Dendritic cell treated with granulocyte-macrophage colony-stimulating factor and Interleukin-4, amounts not matched to agents 40 ng/mL and 50 ng/mL, for 4 days (primary cell): ENCODE results near the gene IKZF1.
"Not testable (repeated sequence)": the region's sequence is repeated elsewhere in the genome, so short reads cannot be mapped to it uniquely, and the experiment has no call there.

Experiments used
- H3K27ac Mint-ChIP-seq: one replicate; pipeline ENCODE4 v1.8.0; 2022; ENCODE audit warnings: mild to moderate bottlenecking, mixed read lengths
- H3K27me3 Mint-ChIP-seq: one replicate; pipeline ENCODE4 v1.8.0; 2022; ENCODE audit warnings: mild to moderate bottlenecking, mixed read lengths
- H3K36me3 Mint-ChIP-seq: one replicate; pipeline ENCODE4 v1.8.0; 2022; ENCODE audit warnings: low read depth, mixed read lengths
- H3K4me1 Mint-ChIP-seq: one replicate; pipeline ENCODE4 v1.8.0; 2022; ENCODE audit warnings: low read depth, mixed read lengths
- H3K4me3 Mint-ChIP-seq: one replicate; pipeline ENCODE4 v1.8.0; 2022; ENCODE audit warnings: mild to moderate bottlenecking, moderate library complexity, mixed read lengths
- H3K9me3 Mint-ChIP-seq: one replicate; pipeline ENCODE4 v1.8.0; 2022; ENCODE audit warnings: mixed read lengths
- intact Hi-C: fragments of 100-400 bp; cut with micrococcal nuclease; formaldehyde crosslinking; loops from one replicate; pipeline ENCODE4 v1.15.0; 2022

IKZF1 gene

DNA sequence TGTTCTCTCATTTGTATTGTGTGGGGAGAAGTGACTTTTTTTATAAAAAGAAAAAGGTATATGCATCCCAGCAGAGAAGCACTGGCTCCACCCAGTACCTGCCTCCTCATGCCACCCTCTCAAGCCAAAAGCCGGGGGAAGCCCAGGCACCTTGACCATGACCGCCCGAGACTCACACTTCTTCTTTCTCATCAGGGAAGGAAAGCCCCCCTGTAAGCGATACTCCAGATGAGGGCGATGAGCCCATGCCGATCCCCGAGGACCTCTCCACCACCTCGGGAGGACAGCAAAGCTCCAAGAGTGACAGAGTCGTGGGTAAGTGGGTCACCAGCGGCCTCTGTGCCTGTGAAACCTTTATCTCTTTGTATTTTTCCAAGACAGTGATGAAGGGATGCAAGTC, 22.9 kb downstream of the IKZF1 start:
- H3K27ac Mint-ChIP-seq, result no peak overlapping the region
- H3K36me3 Mint-ChIP-seq, result peaks cover 94% of the 10 kb centered on the region
- no peaks in the 10 kb centered on the region for H3K9me3 Mint-ChIP-seq
- H3K27me3 Mint-ChIP-seq, result no peaks in the 10 kb centered on the region
- H3K4me3 Mint-ChIP-seq, result no peak overlapping the region
- intact Hi-C loops, result no loop called here
- H3K4me1 Mint-ChIP-seq, result peaks cover 38% of the 10 kb centered on the region

DNA sequence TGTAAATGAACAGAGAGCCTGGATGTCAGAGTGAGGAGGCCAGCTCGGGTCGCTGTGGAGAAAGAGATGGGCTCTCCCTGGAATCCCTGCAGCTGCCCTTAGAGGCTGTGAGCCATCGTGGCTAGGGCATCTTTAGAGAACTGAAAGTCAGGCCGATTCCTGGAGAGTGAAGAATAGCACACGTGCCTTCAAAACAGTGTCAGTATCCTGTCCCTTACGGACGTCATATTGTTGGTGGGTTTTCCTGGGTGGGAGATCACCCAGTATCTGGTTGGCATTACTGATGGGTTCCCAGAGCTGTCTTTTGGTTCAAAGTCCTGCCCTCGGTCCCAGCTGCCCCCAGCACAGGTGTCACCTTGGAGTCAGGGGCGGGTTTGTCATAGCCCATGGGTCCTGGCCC, 25.3 kb downstream of the IKZF1 start:
- peak overlapping the region; percentile 70 for H3K27ac Mint-ChIP-seq
- no peaks in the 10 kb centered on the region for H3K9me3 Mint-ChIP-seq
- intact Hi-C loops, result loop anchor here (5.0 kb wide), 1 partner anchor 38 kb away; no protein-coding TSS in a partner anchor
- peaks cover 42% of the 10 kb centered on the region for H3K4me1 Mint-ChIP-seq
- H3K36me3 Mint-ChIP-seq, result peaks cover 78% of the 10 kb centered on the region
- H3K27me3 Mint-ChIP-seq, result no peaks in the 10 kb centered on the region
- H3K4me3 Mint-ChIP-seq, result no peak overlapping the region

DNA sequence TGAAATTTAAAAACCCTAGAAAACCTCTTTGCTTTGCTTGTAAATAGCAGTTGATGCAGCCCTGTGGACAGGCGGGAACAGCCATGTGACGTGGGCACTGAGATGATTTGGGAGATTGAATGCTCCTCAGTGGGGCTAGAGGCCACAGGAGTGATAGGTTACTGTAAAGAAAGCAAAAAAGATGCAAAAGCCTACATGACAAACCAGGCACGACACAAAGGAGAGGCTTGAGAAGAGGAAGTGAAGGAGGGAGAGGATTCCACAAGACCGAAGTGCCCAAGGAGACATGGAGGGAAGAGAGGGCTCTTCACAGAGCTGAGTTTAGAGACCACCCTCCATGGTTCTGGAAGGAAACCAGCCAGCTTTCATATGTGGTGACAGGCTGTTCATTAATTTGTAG, 25.7 kb downstream of the IKZF1 start:
- Mint-ChIP-seq H3K36me3 (peaks cover 73% of the 10 kb centered on the region), H3K9me3 (no peaks in the 10 kb centered on the region), H3K4me1 (peaks cover 42% of the 10 kb centered on the region), H3K27ac (peak overlapping the region; percentile 70), H3K4me3 (peak overlapping the region; percentile 27), H3K27me3 (no peaks in the 10 kb centered on the region)
- intact Hi-C loops, result loop anchor here (5.0 kb wide), 1 partner anchor 37 kb away; no protein-coding TSS in a partner anchor

DNA sequence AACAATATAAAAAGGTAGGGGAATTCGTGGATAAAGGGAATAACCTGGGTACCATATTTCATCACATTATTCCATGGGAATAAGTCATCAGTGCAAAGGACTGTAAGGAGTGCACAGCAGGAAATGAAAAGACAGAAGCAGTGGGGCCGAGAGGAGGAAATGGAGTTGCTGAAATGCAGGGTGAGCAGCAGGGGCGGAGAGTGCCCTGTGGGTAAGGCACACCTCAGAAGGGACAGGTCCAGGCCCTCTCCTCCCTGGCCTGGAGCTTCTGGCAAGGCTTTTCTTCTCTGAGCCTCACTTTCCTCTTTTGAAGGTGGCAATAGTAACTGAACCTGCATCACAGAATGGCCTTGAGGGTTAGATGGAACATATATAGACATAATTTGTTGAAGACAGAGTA, 26.2 kb downstream of the IKZF1 start:
- Mint-ChIP-seq H3K27ac (peak overlapping the region; percentile 70), H3K4me1 (peaks cover 42% of the 10 kb centered on the region), H3K27me3 (no peaks in the 10 kb centered on the region), H3K4me3 (no peak overlapping the region), H3K36me3 (peaks cover 68% of the 10 kb centered on the region), H3K9me3 (no peaks in the 10 kb centered on the region)
- intact Hi-C loops, result loop anchor here (5.0 kb wide), 1 partner anchor 37 kb away; no protein-coding TSS in a partner anchor

DNA sequence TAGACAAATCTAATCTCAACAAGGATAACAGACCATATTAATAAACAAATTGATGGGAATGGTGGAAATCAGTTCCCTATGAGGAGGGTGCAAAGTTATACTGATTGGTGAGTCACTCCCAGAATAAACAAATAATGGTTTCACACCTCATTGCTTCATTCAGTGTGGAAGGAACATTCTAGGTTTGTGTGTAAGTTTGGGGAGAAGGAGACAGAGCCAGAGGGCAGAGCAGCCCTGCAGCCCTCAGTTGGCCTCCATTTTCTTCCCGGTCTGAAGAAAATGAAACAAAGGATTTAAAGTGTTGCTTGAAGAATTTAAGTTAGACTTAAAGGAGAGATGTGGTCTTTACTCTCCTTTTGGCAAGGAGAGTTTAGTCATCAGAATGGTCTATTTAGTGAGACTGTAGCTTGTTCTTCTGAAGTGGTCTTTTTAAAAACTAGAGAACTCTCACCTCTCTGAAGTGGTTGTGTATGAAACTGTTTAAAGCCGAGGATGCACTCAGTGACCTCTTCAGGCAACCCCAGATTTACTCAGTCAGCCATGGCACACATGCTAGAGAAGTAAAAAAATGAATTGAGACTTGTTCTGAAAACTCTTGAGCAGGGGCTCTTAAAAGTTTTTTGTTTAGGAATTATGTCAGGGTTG, 27.2 kb downstream of the IKZF1 start:
- H3K4me1 Mint-ChIP-seq, result peaks cover 42% of the 10 kb centered on the region

DNA sequence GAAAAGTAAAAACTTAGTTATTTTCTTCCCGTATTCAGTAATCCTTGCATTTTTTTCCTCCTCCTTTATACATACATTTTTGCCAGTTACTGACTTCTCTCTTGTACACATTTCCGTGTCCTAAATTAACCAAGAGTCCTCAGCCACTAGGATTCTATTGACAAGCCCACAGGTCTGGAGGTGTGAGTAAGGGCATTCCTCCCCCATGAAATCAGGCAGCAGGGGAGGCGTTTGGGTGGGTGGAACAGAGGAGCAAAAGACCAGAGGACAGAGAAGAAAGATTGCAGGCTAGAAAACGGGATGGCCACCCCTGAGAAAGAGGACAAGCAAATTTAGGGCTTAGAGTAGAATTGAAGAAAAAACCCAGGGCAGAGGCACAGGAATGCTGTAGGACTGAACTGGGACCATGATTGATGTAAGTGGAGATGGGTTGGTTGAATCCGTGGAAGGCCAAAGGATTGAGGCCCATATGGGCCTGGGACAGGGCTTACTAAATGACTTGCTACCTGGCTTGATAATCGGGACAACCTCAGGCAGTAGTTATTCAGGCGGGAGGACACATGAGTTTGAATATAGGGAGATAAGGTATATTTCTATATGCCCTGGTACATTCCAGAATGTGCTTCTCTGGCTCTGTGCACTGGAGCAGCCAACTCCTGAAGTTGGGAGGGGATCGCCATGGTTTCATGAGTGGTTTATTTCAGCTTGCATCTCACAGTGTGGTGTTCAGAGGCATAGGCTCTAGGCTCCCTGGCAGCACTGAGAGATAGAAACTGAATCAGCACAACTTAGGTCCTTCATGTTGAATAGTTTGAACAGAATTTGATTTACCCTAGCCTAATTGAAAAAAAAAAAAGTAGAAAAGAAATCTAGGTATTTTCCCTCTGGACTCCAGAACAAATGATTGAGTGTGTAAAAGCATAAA, 28.0 kb downstream of the IKZF1 start:
- no peaks in the 10 kb centered on the region for H3K9me3 Mint-ChIP-seq
- H3K27me3 Mint-ChIP-seq, result no peaks in the 10 kb centered on the region
- peaks cover 40% of the 10 kb centered on the region for H3K4me1 Mint-ChIP-seq
- H3K36me3 Mint-ChIP-seq, result peaks cover 50% of the 10 kb centered on the region
- no peak overlapping the region for H3K4me3 Mint-ChIP-seq
- peak overlapping the region; percentile 19 for H3K27ac Mint-ChIP-seq
- intact Hi-C loops, result loop anchor here (5.0 kb wide), 1 partner anchor 35 kb away; no protein-coding TSS in a partner anchor

More for the DNA sequence above, 27.2 kb downstream of the IKZF1 start:
- Mint-ChIP-seq H3K4me3 (no peak overlapping the region), H3K27me3 (no peaks in the 10 kb centered on the region), H3K27ac (peak overlapping the region; percentile 19), H3K9me3 (no peaks in the 10 kb centered on the region), H3K36me3 (peaks cover 59% of the 10 kb centered on the region)
- intact Hi-C loops, result loop anchor here (5.0 kb wide), 1 partner anchor 36 kb away; no protein-coding TSS in a partner anchor

DNA sequence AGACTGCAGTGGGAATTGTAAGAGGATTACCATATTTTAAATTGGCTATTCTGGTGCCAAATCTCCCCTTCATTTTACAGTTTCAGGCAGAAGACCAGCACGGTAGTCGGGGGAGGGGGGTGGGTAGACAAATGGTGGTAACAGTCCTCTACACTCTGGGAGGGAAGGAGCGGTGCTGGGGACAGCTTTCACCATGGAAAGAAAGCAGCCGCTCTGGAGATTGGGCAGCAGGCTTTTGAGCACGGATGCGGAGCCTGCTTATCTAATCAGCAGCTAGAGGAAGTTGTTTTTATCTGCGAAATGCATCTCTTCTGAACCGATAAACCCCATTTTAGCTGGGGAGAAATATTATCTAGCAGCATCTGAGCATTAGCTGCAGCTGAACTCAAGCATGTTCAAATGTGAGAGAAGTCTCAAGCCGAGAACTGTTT, 28.7 kb downstream of the IKZF1 start:
- Mint-ChIP-seq H3K4me1 (peaks cover 35% of the 10 kb centered on the region), H3K36me3 (peaks cover 43% of the 10 kb centered on the region), H3K27ac (no peak overlapping the region), H3K4me3 (no peak overlapping the region), H3K9me3 (no peaks in the 10 kb centered on the region), H3K27me3 (no peaks in the 10 kb centered on the region)
- intact Hi-C loops, result loop anchor here (5.0 kb wide), 1 partner anchor 34 kb away; no protein-coding TSS in a partner anchor

DNA sequence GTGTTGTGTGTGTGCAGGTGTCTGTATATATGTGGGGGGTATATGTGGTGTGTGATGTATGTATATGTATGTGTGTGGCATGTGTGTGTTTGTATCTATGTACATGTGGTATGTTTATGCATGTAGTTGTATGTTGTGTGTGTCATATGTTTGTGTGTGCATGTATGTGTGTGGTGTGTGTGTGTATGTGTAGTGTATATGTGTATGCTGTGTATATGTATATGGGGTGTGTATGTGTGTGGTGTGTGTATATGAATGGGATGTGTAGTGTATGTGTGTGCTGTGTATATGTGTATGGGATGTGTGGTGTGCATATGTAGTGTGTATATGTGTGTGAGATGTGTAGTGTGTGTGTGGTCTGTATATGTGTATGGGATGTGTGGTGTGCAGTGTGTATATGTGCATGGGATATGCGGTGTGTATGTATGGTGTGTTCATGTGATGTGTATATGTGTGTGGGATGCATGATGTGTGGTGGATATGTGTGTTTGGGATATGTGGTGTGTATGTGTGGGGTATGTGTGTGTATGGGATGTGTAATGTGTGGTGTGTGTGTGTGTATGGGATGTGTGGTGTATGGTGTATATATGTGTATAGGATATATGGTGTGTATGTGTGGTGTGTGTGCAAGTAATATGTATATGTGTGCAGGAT, 30.0 kb downstream of the IKZF1 start:
- H3K27me3 Mint-ChIP-seq, result no peaks in the 10 kb centered on the region
- intact Hi-C loops, result loop anchor here (5.0 kb wide), 1 partner anchor 33 kb away; no protein-coding TSS in a partner anchor
- peaks cover 33% of the 10 kb centered on the region for H3K36me3 Mint-ChIP-seq
- H3K9me3 Mint-ChIP-seq, result no peaks in the 10 kb centered on the region
- peaks cover 41% of the 10 kb centered on the region for H3K4me1 Mint-ChIP-seq
- no peak overlapping the region for H3K27ac Mint-ChIP-seq
- H3K4me3 Mint-ChIP-seq, result no peak overlapping the region

DNA sequence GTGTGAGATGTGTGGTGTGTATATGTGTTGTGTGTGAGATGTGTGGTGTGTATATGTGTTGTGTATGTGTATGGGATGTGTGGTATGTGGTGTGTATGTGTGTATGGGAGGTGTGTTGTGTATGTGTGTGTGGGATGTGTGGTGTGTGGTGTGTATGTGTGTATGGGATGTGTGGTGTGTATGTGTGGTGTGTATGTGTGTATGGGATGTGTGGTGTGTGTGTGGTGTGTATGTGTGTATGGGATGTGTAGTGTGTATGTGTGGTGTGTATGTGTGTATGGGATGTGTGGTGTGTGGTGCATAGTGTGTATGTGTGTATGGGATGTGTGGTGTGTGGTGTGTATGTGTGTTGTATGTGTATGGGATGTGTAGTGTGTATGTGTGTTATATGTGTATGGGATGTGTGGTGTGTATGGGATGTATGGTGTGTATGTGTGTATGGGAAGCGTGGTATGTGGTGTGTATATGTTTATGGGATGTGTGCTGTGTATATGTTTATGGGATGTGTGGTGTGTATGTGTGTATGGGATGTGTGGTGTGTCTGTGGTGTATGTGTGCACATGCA, 30.8 kb downstream of the IKZF1 start:
- H3K36me3 Mint-ChIP-seq, result peaks cover 24% of the 10 kb centered on the region
- H3K27me3 Mint-ChIP-seq, result no peaks in the 10 kb centered on the region
- H3K4me1 Mint-ChIP-seq, result peaks cover 41% of the 10 kb centered on the region
- no peak overlapping the region for H3K27ac Mint-ChIP-seq
- no peak overlapping the region for H3K4me3 Mint-ChIP-seq
- intact Hi-C loops, result no loop called here
- H3K9me3 Mint-ChIP-seq, result no peaks in the 10 kb centered on the region

DNA sequence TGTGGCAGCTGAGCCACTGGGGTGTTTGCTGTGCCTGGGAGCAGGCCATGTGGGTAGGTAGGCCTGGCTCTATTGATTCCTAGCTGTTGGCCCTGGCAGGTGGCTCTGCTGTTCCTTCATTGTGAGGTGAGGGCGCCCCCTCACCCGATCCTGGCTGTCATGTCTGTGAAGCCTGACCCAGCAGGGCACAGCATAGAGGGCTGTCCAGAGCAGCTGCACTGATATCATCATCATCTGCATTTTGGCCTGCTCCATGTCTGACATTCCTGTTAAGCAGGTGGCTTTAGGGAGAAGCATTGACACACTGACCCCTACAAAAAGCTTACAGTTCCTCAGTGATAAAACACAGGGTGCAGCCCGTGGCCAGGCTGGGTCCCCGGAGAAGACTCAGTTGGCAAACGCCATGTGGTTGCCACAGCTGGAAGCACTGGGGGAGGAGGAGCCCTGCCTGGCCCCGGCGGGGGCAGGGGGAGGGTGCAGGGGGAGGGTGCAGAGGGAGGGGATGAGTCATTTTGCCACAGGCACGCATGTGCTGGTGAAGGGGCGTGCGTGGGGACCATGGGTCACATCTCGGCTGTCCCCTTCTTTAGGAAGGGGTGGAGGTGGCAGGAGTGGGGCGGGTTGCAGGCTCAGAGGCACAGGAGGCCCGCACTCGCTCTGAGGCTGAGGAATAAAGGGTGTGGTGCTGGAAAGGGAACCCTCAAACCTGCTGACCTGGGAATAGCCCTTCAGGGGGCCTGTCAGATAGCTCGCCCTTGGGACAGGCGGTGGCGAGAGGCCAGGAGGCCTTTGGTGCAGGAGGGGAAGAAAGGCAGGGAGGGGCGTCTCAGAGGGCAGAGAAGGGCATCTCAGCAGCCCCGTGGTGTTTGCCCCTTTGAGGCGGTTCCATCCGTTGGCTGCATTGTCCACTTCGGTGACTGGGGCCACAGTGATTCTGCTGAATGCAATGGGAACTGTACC, 31.6 kb downstream of the IKZF1 start:
- Mint-ChIP-seq H3K27me3 (no peaks in the 10 kb centered on the region), H3K4me3 (no peak overlapping the region), H3K36me3 (peaks cover 18% of the 10 kb centered on the region), H3K9me3 (no peaks in the 10 kb centered on the region), H3K4me1 (peaks cover 40% of the 10 kb centered on the region), H3K27ac (no peak overlapping the region)
- intact Hi-C loops, result no loop called here

DNA sequence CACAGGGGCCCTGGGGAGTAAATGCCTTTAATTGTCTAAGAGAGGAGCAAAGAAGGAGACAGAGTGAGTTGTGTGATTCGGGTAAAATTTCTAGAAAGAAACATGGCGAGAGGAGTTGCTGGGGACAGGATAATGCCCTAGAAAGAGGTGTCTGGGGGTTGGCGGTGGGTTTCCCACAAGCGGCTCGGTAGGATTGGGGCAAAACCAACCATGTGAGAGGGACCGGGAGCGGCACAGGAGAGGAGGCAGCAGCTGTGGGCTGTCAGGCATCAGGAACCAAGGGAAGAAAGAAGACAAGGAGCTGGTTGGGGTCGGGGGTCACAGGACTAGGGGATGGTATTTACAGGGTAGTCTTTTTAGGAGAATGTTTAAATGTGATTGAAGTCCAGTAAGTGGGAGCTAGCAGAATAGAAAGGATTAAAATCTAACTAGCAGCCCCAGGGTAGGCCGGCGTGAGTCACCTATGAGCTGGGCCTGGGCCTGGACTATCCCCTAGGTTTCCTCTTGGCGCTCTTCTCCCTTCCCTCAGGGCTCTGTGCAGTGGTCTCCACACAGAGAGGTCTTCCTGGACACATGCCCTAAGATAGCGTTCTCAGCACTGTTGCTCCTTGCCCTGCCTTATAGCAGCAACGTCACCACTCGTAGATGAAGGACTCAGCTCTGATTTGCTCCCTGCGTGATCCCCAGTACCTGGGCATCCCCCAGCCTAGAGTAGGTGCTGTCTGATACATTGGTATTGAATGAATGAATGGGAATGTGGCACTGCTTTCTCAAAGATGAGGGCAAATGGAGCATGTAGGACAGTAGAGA, 32.6 kb downstream of the IKZF1 start:
- H3K27me3 Mint-ChIP-seq, result no peaks in the 10 kb centered on the region
- H3K9me3 Mint-ChIP-seq, result no peaks in the 10 kb centered on the region
- intact Hi-C loops, result no loop called here
- H3K4me3 Mint-ChIP-seq, result no peak overlapping the region
- peaks cover 18% of the 10 kb centered on the region for H3K36me3 Mint-ChIP-seq
- H3K4me1 Mint-ChIP-seq, result peaks cover 39% of the 10 kb centered on the region
- H3K27ac Mint-ChIP-seq, result no peak overlapping the region

DNA sequence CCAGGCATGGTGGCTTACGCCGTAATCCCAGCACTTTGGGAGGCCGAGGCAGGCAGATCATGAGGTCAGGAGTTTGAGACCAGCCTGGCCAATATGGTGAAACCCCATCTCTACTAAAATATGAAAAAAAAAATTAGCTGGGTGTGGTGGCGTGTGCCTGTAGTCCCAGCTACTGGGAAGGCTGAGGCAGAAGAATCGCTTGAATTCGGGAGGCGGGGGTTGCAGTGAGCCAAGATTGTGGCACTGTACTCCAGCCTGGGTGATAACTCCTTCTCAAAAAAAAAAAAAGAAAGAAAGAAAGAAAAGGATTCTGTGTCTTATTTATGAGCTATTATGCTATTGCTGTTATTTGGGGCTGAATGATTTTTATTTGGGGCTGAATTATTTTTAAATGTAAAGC, 35.0 kb downstream of the IKZF1 start:
- peaks cover 53% of the 10 kb centered on the region for H3K4me1 Mint-ChIP-seq
- H3K9me3 Mint-ChIP-seq, H3K27me3 Mint-ChIP-seq, intact Hi-C loops: not testable (repeated sequence)
- H3K36me3 Mint-ChIP-seq, result peaks cover 34% of the 10 kb centered on the region
- peak overlapping the region; percentile 72 for H3K27ac Mint-ChIP-seq
- peak overlapping the region; percentile 14 for H3K4me3 Mint-ChIP-seq
